Fibroblast of skin of right quadriceps (primary cell): ENCODE measurements around the gene CMSS1.

Experiments used
- DNase-seq: peaks from one replicate; pipeline ENCODE4 v3.0.0-alpha.2; 2013

The CMSS1 gene

DNA sequence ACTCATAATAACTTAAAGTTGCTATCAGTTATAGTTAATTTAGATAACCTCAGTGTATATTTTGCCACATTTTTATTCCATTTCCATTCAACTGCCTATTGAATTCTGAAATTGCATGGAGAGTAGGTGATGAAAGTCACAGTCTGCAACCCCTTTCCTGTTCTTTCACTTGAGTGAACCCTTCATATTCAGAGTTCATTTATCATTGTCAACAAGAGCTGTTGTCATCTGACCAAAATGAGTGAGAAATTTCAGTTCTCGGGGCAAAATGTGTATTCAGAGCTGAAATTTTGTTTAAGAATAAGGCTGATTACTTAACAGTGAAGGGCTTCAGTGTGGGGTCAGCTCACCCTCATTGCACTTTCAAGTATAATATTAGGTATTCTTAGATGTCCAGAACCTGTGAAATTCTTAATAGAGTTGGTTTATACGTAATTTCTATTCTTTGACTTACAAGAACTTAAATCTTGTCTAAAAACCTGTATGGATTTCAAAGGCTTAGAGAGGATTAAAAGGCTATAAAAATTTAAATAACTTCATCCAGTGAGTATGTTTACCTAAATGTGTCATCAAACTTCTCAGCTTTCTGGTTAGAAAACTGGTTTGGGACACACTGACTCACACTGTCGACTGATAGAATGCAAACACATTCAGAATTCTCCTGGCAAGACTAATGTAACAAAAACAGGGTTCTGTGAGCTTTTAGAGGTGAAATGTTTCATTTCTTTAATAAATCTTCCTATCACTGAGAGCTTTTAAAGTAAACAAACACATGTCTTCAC is 92.2 kb downstream of the CMSS1 start:
- peak; percentile 88 for DNase-seq

DNA sequence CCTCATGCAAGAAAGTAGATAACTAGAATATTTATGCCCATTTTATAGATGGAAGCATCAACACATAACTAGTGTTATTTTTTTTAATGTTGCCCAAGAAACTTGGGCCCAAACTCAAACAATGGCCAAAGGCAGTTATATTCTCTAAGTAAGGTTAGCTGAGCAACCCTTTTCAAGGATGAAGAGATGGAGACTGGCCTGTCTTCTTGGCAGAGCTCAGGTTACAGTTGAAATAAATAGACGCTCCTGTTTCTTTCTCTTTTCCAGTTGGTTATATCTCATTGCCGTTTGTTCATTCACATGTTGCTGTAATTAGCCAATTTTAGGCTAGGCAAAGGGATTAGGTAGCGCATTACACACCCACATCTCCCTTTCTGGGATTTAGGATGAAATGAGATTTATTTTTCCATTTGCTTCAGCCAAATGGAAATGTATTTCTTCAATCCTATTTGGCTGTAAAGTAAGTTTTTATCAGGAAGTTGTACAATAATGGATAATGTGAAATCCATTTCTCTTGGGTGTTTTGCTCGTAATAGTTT is 93.2 kb downstream of the CMSS1 start:
- no peak for DNase-seq

DNA sequence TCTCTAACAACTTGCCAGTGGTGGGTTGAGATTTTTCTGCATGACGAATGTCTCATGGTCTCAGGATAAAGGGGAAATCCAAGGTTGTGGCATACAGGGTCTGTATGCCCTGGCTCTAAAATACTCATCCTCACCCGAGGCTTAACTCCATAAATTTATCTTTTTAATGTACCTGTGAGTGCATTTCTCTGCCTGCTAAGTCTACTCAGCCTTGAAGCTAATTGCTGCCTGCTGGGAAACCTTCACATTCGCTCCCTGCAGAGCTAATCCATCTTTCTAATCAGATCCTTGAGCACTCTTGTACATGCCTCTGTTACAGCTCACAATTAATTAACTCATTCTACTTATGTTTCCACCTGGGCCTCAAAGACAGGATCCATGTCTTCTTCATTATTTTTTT is 93.8 kb downstream of the CMSS1 start:
- DNase-seq: no peak

DNA sequence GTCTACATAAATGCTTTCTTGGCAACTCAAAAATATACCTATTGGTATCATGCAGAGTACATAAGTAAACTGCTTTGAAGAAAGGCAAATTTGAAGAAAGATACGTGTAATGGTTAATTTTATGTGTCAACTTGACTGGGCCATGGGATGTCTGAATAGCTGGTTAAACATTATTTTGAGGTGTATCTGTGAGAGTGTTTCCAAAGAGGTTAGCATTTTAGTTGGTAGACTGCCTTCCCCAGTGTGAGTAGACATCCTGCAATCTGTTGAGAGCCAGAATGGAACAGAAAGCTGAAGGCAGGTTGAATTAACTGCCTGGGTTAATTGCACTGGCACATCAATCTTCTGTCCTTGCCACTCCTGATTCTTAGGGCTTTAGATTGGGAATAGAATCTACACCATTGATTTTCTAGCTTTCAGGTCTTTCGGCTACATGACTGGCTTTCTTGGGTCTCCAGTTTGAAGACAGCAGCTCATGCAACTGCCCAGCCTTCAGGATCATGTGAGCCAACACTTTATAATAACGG is 98.3 kb downstream of the CMSS1 start:
- DNase-seq: no peak

DNA sequence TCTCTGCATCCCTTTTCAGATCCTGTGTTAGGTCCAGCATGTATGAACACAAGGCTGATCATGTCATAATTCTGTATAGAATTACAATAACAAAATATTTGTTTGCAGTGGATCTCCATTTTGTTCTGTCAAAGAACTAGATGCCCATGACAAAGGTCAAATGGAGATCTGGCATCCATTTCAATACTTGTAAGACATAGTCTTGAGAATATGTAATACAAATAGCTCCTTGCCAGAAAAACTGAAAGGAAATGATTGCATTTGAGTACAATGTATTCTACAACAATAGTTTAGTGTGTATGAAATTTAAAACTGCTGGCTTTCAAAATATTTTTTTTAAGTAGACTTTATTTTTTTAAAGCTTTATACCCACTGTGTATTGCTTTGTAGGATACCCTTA is 101.1 kb downstream of the CMSS1 start:
- DNase-seq: no peak

DNA sequence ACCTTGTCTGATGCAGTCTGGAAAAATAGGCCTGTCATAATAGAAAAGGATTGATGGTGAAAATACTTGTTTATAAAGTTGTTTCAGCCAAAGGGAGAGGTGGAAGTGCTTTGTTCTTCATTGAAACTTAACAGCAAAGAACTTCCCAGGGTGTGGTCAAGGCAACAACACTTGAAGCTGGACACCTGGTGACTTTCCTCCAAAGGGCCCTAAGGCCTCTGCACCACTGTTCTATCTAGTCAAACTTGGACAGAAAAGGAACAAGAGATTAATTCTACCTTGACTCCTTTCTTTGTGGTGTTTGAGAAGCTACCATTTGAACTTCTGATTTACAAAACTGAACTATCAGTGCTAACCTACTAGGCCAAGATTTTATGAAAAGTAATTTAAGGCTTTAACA is 102.0 kb downstream of the CMSS1 start:
- no peak for DNase-seq

DNA sequence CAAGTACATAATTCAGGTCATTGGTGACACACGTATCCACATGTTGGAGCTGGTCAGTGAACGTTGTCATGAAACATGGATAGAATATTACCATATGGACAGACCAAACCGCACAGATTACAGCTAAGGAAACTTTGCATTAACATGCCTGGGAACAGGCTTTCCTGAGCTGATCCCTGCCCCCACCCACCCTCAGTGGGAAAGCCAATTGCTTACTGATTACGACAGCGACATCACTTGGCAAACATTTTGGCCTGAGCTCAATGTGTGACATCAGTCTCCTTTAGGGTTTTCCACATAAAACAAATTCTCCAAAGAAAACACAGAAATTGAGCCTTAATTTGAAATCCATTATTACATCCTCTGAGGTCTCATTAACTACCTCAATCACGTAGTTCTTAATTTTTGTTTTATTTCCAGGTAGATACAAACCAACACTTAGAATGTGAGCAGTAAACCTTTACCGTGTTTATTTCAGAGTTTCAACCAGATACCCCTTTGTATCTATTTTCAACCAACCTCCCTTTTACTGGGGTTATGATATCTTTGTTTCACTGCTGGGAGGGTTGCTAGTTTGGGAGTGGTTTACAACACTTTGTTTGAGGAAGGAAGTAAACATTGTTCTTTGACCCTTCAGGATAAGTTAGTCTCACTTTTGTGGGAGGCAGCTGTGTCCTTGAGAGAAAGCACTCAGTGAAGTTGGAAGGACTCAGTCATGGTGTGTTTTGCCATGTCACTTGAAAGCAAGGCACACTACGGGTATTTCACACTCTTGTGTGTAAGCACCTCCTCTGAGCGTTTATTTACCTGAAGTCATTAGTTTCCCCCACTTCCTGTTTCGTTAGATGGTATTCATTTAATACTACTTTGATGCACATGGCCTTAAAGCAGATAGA is 103.1 kb downstream of the CMSS1 start:
- peak; percentile 68 for DNase-seq

DNA sequence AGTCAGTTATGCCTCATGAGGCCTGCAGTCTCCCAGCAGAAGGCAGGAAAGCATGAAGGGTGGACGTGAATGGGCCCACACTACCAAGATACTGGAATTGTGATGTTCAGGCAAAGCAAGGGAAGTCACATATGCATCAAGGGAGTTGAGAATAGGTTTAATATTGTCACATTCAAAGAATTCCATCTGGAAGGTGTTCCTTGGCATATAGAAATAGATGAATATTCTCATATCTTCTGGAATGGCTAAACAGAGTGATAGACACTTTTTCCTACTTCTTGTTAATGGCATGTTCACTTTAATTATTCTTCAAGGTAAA is 103.7 kb downstream of the CMSS1 start:
- no peak for DNase-seq

DNA sequence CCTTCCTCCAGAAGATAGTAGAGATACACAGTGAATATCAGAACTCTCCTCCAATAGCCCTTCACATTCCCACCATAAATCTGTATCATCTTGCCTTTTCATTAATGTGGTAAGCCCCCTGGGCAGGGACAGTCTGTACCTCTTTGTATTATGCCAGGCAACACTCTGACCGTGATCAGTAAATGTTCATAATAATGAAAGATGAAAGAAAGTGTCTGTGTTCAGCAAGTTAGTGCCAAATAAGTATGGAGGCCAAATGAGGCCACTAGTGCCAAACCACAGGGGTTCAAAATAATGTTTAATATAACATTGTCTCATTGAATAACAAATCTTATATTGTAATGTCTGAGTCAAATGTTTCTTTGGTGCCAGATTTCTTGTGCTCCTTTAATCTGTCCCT is 104.3 kb downstream of the CMSS1 start:
- DNase-seq: no peak

DNA sequence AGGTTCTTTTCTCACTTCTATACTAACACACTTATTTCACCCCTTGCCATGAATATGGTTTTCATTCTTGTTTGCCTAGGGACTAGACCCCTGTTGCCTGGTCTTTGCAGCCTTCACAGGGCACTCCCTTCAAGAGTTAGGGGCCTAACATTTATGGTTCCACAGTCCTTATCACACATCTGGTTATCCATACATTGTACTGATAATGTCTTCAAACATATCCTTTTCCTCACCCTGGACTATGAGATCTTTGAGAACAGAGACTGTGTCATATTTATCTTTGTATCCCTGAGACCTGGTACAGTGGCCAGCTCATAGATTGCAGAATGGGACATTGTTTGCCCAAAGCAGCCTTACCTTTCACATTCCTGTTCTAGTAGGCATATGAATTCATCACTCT is 106.2 kb downstream of the CMSS1 start:
- no peak for DNase-seq

DNA sequence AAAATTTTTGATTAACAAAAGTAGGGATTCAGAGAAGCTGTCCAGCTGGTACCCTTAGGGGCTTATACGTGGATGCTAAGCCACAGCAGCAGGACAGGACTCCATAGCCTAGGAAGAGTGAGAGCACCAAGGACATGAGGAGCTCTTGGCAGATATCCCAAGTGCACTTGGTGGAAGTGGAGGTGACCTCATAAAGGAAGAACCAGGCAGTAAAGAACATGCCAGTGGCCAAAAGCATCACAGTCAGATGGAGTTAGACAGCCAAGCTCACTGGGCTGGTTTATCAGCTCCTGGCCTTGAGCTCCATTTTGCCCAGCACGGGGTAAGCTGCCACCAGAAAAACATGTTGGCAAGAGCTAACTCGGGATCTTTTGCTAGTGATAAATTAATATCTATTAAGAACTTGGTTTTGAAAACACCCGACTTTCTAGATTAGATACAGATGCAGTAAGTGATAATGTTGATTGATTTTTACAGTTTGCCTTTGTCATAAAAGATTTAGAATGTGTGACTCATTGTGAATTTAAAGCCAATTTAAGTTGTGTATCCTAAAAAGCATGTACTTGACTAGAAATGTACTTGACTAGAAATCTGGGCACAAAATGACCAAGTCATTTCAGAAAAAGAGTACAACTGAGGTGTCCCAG is 108.0 kb downstream of the CMSS1 start:
- peak; percentile 83 for DNase-seq

DNA sequence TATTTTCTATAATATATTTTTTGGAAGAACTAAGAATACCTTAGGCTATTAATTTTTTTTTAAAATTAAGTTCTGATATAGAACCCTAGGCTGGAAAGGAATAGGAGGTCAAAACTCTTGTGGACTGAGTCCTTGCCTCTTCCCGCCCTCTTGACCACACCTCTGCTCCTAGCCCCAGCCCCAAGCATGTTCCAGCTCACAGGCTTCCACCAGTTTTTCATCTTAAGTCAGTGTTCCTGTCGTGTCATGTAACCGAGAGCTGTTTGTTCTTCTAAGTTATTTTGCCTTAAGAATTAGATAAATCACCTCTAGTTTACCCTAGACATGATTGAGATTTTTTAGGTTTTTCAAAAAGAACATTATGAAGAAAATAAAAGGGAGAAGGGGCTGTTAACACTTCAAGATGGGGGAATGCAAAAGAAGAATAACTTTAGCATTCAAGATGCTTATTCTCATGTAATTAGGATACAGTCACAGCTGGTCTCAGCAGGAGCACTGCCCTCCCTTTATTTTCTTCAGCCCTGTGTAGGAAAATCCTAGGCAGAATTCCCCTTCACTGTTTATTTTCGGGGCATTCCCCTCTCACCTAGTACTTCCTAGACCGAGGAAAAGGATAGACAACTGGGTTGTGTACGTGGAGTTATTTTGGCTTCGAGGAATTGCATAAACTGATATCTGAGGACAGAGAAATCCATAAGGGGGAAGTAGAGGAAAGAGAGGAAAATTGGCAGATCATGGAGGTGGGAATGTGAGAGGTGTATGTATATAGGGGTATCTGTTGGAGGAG is 110.2 kb downstream of the CMSS1 start:
- no peak for DNase-seq

DNA sequence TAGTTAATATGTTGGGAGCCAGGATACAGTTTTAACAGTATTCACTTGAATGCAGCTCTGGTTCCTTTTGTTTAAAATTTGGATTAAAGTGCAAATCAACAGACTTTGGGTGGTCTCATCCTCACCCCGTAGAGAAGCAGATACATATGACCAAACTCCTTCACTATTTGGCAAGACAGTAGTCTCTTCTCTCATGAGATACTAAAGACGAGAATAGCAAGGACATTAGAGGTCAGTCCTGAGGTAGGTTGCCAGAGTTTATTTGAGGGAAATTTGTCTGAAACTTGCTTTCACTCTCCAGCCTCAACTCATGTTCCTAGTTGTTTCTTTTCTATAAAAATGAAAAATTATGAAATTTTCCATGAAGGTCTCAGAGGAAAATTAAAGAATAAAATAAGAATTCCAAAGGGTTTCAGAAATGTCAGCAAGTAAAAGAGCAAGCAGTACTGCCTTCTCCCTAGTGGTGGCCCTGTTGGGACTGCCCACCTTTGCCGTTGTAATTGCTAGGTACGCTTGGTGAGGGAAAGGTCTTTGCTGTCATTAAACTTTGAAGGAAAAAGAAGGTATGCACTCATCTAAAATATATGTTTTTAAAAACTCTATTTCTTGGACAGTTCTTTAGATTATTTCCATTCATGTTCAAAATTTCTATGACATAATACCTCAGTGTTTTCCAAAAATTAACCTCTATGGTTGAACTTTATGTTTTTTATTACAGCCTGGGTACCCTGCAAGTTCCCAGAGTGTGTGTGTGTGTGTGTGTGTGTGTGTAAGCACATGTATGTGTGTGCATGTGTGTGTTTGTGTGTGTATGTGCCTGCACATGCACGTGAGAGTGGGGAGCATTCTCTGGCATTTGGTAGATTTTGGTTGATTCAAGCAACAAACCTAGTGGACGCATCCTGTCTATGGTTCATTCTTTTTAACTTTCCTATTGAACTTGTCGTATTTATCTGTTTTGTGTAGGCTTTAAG is 111.4 kb downstream of the CMSS1 start:
- no peak for DNase-seq

DNA sequence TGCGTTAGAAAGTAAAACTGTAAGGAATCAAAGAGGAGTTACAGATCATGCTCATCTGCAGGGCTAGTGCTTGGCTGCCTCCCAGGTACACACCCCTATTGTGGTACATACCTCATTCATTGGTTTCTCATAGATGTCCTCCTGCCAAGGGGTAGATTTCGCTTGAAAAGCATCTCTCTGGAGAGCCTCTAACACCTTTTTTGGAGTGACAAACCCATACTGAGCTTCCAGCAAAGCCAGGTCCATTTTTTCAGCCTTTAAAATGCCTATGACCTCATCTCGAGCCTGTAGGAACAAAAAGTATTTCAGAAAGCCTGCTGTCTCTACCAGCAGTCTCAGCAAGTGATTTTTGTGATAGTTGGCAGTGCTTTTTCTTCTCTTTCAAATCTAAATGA is 112.1 kb downstream of the CMSS1 start:
- peak; percentile 77 for DNase-seq

DNA sequence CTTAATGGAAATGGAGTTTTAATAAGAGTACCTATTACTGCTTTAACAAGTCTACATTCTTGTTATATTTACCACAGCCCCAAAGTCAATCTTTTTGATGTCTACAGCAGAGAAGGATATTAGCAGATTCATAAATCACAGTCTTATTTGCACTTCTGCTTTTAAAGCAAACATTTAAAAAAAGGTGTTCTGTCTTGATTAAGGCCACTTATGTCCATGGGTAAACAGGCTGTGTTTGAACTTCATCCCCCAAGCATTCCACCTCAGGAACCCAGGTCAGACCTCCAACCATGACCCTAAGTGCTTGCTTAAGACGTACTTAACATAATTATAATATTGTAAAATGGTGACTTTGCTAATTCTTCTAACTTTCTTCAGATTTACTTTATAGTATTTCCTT is 113.4 kb downstream of the CMSS1 start:
- DNase-seq: no peak

DNA sequence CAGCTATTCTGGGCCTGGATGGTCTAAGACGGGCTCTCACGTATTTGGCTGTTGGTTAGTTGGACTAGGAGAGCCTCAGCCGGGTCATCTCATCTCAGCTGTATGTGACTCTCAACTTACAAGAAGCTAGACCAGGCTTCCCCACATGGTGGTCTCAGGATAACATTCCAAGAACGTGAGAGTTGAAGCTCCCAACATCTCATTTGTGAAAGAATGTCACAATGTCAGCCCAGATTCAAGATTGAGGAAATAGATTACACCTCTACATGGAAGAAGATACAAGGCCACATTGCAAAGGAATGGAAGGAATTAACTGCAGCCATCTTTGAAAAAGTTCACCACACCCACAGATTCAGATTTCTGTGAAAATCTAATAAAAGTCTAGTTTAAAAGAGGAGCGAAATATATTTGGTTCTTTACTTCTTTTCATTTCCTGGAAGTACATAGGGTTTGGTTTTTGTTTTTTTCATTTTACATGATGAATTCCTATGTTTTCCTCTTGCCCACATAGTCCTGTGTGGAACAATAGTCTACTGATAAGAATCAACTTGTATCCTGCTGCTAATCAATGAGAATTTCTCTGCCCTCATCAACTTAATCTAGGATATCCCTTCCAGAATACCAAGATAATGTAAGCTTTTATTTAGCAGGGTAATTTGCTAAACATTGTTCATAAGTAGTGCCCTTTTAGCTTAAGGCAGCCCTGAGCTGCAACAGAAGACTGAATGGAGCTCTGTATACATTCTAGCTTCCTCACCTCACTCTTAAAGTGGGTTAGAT is 116.5 kb downstream of the CMSS1 start:
- DNase-seq: no peak

DNA sequence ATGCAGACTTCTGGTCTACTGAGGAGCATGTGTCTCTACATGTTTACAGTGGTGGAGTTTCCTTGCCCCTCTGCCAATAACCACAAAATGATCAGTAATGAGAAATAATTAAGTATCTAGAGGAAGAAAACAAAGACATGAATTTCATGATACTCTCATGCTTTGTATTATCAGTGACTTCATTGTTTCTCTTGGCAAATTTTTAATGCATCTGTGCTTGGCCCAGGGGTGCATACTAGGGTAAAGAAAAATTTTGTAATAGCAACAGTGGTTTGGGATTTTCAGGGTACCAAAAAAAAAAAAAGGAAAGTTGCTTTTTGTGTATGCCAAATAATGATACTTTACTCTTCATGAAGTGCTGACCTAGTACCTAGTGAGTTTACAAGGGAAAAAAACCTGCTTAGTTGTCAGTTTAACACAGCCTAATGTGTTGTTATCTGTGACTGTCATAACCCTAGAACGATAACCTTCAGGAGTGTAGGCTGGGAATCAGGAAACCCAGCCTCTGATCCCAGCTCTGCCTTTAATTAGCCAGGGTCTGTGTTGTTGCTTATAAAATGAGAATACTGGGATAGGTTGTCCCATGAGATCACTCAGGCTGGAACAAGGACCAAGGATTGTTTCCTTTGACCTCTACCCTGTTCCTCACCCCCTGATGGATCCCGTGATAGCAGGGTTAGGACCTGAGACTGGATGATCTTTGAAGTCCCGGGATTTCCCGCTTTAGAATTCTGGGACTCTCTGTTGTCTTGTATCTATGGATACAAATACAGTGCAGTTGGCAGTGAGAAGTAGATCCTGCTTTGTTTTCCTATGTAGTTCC is 117.5 kb downstream of the CMSS1 start:
- DNase-seq: no peak

DNA sequence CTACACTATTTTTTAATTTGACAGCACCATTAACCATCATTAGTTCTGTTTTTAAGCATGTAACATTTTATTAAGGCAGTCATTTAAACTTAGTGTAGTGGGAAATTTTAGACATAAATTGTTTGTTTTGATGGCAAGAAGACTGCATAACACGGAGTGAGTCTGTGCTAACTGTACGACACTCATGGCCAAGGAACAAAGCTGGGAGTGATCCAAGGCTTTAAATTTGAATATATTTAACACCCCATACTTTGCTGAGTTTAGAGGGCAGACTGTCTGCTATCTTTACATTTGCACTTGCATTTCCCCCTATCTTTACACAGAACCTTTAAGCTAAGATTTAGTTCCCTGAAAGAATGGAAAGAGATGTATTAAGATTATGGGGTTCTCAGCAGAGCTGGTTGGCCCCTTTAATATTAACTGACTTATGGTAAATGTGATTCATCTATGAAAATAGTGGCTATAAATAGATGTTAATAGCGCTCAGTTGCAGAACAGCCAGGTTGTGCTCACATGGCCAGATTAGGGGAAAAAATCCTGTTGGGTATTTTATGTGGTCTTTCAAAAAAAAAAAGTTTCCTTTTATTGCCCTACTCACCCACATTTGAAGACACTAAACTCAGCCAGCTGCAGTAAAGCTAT is 120.7 kb downstream of the CMSS1 start:
- peak; percentile 74 for DNase-seq

DNA sequence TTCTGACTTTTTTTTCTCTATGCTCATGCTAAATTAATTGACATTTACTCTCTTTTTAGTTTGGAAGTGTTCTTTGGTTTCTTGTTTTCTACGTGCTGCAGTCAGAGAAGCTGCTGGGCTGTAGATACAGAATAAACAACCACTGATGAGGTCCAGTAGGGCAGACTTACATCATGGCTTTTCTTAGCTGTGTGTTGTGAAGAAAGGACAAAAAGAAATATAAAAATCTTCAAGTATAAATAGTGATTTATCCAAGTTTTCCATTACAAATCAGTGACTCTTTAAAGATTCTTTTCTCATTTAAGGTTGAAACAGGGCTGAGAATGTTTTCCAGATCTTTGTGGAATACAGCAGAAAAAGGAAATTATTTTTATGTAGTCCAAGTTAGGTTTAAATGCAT is 122.2 kb downstream of the CMSS1 start:
- no peak for DNase-seq
